Activated naive CD8-positive, alpha-beta T cell (primary cell): ENCODE measurements around the gene BICDL1.

Experiments
- H3K27ac Mint-ChIP-seq: one replicate; pipeline ENCODE4 v1.8.0; 2021; ENCODE audit warnings: mixed read lengths
- H3K27me3 Mint-ChIP-seq: one replicate; pipeline ENCODE4 v1.8.0; 2021; ENCODE audit warnings: mixed read lengths
- H3K36me3 Mint-ChIP-seq: one replicate; pipeline ENCODE4 v1.8.0; 2021; ENCODE audit warnings: mixed read lengths
- H3K4me1 Mint-ChIP-seq: one replicate; pipeline ENCODE4 v1.8.0; 2021; ENCODE audit warnings: low read depth, mixed read lengths
- H3K4me3 Mint-ChIP-seq: one replicate; pipeline ENCODE4 v1.8.0; 2021; ENCODE audit warnings: mild to moderate bottlenecking, mixed read lengths
- H3K9me3 Mint-ChIP-seq: one replicate; pipeline ENCODE4 v1.8.0; 2021; ENCODE audit warnings: low read depth, mixed read lengths

The BICDL1 gene

DNA sequence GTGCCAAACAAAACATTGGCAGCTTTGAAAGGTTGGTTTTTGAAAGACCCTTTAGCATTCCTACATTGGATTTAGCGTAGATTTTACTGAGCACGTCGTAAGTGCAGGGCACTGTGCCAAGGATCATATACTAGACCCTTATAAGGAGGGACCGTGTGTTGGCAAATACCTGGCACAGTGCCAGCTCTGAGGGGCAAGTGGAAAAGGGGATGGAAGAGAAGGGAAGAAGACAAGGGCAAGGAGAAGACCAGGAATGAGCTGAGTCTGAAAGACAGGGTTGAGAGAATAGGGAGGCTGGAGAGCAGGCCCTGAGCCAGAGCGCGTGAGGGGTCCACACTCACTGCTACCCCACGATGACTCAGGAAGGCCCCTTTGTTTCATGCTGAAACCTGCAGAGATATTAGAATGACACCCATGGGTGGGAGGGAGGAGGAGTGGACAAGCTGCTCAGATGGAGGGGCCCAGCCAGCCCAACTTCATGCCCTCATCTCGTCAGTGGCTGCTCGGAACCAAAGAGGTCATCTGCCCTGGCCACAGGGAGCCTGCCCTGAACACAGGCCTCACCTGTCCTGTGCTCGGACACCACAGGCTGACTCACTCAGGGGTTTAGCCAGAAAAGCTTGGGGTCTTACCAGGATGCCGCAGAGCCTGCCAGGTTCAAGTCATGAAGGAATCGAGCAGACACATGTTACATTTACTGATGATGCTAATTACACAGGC, 102.5 kb downstream of the BICDL1 start:
- no peaks in the 10 kb centered on the region for H3K36me3 Mint-ChIP-seq
- no peaks in the 10 kb centered on the region for H3K9me3 Mint-ChIP-seq
- no peaks in the 10 kb centered on the region for H3K27me3 Mint-ChIP-seq
- peak overlapping the region; percentile 74 for H3K27ac Mint-ChIP-seq
- peaks cover 16% of the 10 kb centered on the region for H3K4me1 Mint-ChIP-seq
- H3K4me3 Mint-ChIP-seq: no peak overlapping the region

DNA sequence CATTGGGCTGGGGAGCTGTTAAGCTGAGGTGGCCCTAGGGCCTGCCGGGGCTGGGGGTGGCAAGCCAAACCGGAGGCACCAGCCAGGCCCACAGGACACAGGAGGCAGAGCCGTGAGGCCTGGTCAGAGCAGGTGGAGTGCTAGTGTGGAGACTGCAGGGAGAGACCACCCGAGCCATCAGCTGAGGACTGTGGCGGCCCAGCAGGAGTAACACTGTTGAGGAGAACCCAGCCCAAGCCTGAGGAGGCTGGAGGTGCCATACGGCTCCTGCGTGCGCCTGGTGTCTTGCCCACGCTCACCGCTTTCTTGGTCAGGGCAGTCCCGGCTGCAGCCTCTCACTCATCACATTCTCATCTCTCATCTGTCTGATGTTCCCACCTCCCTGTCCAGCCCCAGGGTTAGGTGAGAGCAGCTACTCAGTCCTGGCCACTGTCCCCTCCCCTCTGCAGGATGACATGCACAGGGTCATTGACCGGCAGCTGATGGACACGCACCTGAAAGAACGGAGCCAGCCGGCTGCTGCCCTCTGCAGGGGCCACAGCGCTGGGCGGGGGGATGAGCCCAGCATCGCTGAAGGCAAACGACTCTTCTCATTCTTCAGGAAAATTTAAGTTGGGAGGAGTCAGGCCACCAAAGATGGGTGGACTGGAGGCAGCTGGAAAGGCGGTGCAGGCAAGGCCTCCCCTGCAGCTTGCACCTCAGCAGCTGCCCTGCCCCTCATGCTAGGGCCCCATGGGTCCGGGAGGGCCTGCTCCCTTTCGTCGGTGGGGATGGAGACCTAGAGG, 103.7 kb downstream of the BICDL1 start:
- Mint-ChIP-seq H3K27me3 (no peaks in the 10 kb centered on the region), H3K27ac (no peak overlapping the region), H3K36me3 (no peaks in the 10 kb centered on the region)

DNA sequence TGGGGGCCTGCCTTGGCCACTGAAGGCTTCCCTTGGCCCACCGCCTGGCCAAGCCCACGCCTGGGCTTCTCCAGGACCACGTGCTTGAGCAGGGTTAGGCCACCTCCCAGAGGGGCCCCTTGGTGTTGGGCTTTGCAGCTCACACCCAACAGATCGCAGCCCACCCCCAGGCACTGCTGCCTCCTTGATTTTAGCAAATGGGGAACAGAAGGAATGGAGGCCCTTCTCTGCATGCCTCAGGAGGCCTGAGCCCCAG, 104.2 kb downstream of the BICDL1 start:
- Mint-ChIP-seq H3K27me3 (no peaks in the 10 kb centered on the region), H3K36me3 (no peaks in the 10 kb centered on the region), H3K4me1 (peaks cover 5% of the 10 kb centered on the region), H3K27ac (no peak overlapping the region), H3K4me3 (no peak overlapping the region), H3K9me3 (no peaks in the 10 kb centered on the region)

More for the DNA sequence above, 103.7 kb downstream of the BICDL1 start:
- Mint-ChIP-seq H3K4me1 (peaks cover 5% of the 10 kb centered on the region), H3K9me3 (no peaks in the 10 kb centered on the region), H3K4me3 (no peak overlapping the region)

DNA sequence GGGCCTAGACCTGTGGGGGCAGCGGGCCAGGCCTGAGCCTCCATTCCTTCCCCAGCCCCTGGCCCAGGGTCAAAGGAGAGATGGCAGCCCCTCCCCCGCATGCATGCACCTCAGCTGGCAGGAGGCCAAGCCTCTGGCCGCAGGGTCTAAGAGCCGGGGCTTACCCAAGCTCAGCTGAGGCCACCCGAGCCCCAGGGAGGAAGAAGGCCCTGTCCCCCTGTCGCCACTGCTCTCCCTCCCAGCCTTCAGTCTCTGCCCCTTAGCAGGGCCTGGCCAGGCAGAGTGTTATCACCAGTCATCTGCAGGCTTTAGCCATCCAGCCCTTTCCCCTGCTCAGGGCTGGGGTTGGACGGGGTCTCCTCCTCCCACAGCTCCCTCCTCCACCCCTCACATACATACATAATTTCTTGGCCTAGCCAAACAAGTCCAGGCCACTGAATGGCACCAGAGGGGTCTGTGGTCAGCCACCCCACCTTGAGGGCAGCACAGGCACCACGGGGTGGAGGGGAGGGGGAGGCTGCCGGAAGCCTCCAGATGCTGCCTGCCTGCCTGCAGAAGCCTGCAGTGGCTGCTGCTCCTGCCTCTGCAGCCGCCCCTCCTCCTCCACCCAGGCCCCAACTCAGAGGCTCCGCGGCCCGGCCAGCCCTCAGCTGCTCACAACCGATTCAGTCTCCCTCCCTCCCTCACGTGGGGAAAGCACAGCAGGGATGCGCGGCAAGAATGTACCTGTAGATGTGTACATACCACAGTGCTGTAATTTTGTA, 104.7 kb downstream of the BICDL1 start:
- H3K27me3 Mint-ChIP-seq: no peaks in the 10 kb centered on the region
- H3K9me3 Mint-ChIP-seq: no peaks in the 10 kb centered on the region
- no peak overlapping the region for H3K27ac Mint-ChIP-seq
- no peaks in the 10 kb centered on the region for H3K36me3 Mint-ChIP-seq
- no peak overlapping the region for H3K4me3 Mint-ChIP-seq
- peaks cover 5% of the 10 kb centered on the region for H3K4me1 Mint-ChIP-seq

DNA sequence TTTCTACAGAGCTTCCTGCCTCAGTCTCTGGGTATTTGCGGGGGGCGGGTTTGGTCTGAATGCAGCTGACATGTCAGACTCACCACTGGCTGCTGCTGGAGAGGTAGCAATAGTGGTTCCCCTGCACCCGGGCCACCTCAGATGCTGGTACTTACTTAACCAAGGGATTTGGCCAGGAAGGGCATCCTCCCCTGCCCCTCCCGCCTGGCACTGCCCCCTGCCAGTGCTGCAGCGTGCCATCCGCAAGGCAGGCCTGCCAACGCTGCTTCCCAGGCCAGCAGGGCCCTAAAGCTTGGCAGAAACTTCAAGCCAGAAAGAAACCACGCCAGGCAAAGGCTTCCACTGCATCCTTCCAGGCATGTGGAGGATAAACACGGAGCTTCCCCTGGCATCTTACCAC, 105.4 kb downstream of the BICDL1 start:
- H3K27me3 Mint-ChIP-seq: no peaks in the 10 kb centered on the region

DNA sequence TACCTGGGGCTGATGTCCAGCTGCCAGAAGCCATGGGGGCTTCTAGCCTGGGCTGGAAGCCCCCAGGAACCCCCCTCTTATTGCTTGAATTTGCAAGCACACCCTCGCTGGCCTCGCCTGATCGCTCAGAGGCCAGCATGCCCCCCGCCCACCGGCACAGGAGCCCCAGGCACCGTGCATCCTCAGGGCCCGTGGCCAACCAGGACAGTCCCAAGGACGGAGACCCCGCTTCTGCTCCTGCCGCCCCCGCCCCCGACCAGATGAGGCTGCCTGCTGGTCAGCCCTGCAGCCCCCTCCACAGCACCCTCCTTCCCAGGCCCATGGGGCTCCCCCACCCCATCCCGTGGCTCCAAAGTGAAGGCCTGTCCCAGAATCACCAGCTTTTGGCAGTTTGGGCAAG, 106.3 kb downstream of the BICDL1 start:
- H3K4me1 Mint-ChIP-seq: peaks cover 3% of the 10 kb centered on the region
- no peak overlapping the region for H3K4me3 Mint-ChIP-seq
- no peaks in the 10 kb centered on the region for H3K9me3 Mint-ChIP-seq
- no peak overlapping the region for H3K27ac Mint-ChIP-seq
- H3K36me3 Mint-ChIP-seq: no peaks in the 10 kb centered on the region
- no peaks in the 10 kb centered on the region for H3K27me3 Mint-ChIP-seq

More for the DNA sequence above, 105.4 kb downstream of the BICDL1 start:
- H3K4me1 Mint-ChIP-seq: peaks cover 3% of the 10 kb centered on the region
- H3K9me3 Mint-ChIP-seq: no peaks in the 10 kb centered on the region
- no peak overlapping the region for H3K4me3 Mint-ChIP-seq
- H3K36me3 Mint-ChIP-seq: no peaks in the 10 kb centered on the region
- H3K27ac Mint-ChIP-seq: no peak overlapping the region

DNA sequence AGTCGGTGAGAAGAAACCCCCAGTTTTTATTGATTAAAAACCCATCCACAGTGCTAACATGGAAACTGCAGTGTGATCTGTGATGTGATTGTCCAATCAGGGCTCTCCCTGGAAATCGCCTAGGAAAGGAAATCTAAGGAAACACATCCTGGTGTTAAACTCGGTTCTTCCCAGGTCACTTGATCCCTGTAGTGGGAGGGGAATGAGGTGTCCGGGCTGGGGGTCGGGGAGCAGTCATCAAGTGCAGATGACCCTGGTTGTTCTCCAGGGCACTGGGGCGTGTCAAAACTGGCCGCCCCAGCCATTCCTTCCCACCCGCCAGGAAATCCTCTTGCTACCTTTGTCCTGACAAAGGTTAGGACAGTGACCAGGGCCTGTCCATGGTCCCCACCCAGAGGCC, 106.7 kb downstream of the BICDL1 start:
- Mint-ChIP-seq H3K36me3 (no peaks in the 10 kb centered on the region), H3K9me3 (no peaks in the 10 kb centered on the region), H3K27me3 (no peaks in the 10 kb centered on the region), H3K27ac (no peak overlapping the region), H3K4me1 (peaks cover 5% of the 10 kb centered on the region), H3K4me3 (no peak overlapping the region)

DNA sequence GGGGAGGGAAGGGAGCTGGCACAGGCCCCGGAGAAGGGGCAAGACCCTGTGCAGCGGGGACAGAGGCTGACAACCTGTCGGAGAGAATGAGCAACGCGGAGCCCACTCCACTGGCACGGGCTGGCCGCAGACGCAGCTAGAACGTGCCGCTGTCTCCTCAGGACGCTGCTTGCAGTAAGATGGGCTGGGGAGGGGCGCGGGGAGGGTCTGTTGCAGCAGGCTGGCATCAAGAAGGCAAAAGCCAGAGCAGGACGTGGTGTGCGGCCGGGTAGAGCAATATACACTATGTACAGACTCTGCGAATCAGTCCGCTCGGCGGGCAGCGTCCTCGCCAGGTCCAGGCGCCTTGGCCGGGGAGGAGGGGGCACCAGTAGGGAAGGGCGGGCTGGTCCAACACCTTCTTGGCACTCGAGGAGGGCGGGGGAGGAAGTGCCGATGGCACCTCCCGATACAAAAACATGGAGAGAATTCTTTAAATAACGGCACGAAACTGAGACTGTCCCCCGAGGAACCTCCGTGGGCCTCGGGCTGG, 107.7 kb downstream of the BICDL1 start:
- no peak overlapping the region for H3K4me3 Mint-ChIP-seq
- H3K4me1 Mint-ChIP-seq: peaks cover 6% of the 10 kb centered on the region
- no peaks in the 10 kb centered on the region for H3K36me3 Mint-ChIP-seq
- H3K27ac Mint-ChIP-seq: no peak overlapping the region
- no peaks in the 10 kb centered on the region for H3K9me3 Mint-ChIP-seq
- no peaks in the 10 kb centered on the region for H3K27me3 Mint-ChIP-seq

DNA sequence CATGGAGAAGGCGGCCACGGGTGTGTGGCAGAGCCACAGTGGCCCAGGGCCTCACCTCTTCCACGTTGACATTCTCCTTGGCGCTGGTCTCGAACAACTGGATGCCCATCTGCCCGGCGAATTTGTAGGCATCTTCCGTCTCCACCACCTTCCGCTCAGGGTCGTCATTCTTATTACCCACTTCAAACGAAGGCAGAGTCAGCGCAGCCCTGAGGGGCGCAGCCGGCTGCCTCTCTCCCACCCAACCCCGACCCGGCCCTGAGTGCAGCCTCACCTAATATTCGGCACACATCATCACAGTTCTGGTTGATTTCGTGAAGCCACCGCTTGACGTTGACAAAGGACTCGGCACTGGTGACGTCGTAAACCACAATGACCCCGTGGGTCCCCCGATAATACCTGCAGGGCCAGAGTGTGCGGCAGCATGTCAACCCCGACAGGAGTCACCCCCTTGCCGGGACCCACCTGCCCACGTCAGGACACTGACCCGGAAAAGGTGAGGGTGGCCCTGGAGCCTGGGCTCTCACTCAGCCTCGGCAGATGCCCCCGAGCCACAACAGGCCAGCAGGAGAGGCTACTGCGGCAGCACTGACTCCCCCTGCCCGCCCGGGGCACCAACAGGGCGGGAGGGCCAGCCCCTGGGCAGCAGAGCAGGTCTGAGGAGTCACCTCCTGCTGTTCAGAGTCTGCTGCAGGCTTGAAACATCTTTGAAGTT, 109.9 kb downstream of the BICDL1 start:
- peaks cover 11% of the 10 kb centered on the region for H3K4me1 Mint-ChIP-seq
- H3K4me3 Mint-ChIP-seq: no peak overlapping the region
- H3K9me3 Mint-ChIP-seq: no peaks in the 10 kb centered on the region
- no peaks in the 10 kb centered on the region for H3K27me3 Mint-ChIP-seq
- H3K27ac Mint-ChIP-seq: no peak overlapping the region
- H3K36me3 Mint-ChIP-seq: no peaks in the 10 kb centered on the region

DNA sequence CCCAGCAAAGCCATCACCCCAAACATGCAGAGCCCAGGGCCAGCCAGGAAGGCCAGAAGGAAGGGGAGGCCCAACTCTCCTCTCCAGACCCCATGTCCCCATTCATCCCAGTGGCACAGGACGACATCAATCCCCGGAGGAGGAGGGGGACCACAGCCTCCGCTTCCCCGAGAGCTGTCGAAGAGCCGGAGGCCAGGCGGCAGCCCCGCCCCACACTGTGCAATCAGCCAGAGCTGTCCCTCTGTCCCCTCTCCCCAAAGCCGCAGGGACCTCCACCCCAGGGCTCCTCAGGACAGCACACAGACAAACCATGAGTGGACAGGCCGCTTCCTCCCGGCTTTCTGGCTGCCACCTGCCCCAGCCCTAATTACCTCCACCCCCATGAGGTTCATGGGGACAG, 110.7 kb downstream of the BICDL1 start:
- H3K36me3 Mint-ChIP-seq: no peaks in the 10 kb centered on the region

DNA sequence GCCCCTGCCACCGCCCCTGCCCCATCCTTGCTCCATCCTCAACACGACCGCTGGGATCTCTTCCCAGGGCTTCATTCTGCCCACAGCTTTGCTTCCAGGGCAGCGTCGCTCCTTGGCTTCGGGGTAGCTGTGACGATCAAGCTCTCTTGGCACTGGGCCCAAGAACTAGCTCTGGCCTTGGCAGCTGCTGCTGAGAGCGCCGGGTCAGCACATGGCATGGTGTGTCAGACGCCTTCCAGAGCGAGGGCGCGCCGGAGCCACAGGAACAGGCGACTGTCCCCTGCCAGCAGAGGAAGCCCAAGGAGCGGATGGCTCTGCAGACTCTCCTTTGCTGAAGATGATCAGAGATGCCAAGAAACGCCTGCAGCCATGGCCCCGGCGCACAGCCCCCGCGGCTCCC, 111.6 kb downstream of the BICDL1 start:
- H3K36me3 Mint-ChIP-seq: no peaks in the 10 kb centered on the region
- no peak overlapping the region for H3K27ac Mint-ChIP-seq
- no peak overlapping the region for H3K4me3 Mint-ChIP-seq
- H3K9me3 Mint-ChIP-seq: no peaks in the 10 kb centered on the region
- no peaks in the 10 kb centered on the region for H3K27me3 Mint-ChIP-seq
- peaks cover 13% of the 10 kb centered on the region for H3K4me1 Mint-ChIP-seq

More for the DNA sequence above, 110.7 kb downstream of the BICDL1 start:
- H3K27me3 Mint-ChIP-seq: no peaks in the 10 kb centered on the region
- no peak overlapping the region for H3K4me3 Mint-ChIP-seq
- peak overlapping the region; percentile 29 for H3K27ac Mint-ChIP-seq
- H3K9me3 Mint-ChIP-seq: no peaks in the 10 kb centered on the region
- H3K4me1 Mint-ChIP-seq: peaks cover 12% of the 10 kb centered on the region

DNA sequence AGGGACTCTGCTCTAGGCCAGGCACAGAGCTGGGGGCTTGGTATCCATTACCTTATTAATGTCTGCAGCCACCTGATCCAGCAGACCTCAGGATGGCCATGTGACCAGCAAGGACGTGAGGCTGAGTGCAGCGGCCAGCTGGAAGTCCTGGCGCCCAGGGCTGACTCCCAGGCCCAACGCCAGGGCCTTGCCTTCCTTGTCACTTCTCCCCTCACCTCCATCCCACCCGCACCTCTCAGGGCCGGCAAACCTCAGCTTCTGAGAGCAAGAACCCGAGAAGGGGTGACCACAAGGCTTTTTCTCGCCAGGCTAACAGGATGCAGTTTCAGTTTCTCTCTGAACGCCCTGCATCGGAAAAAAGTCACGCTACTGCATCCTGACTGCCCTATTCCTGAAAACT, 112.1 kb downstream of the BICDL1 start:
- Mint-ChIP-seq H3K4me1 (peaks cover 16% of the 10 kb centered on the region), H3K27ac (peak overlapping the region; percentile 58)

DNA sequence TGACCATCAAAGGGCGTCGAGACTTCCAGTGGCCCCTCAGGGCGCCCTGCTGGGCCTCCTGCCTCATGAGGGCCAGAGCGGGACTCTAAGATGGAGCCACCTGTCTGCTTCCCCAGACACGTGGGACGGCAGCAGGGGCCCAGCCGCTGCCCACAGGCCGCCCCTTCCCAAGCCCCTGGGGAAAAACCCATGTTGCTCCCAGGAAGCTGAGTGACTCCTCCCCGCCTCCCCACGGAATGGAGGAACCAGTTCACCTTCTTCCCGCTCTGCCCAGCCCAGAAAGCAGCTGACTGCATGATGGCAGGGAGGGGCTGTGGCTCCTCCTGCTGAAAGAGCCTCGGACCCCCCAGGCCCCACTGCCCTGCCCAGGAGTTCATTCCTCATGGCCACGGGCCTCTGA, 112.6 kb downstream of the BICDL1 start:
- H3K4me1 Mint-ChIP-seq: peaks cover 18% of the 10 kb centered on the region
- H3K27me3 Mint-ChIP-seq: no peaks in the 10 kb centered on the region
- H3K27ac Mint-ChIP-seq: peak overlapping the region; percentile 58
- H3K36me3 Mint-ChIP-seq: peaks cover 4% of the 10 kb centered on the region
- no peaks in the 10 kb centered on the region for H3K9me3 Mint-ChIP-seq
- no peak overlapping the region for H3K4me3 Mint-ChIP-seq

More for the DNA sequence above, 112.1 kb downstream of the BICDL1 start:
- Mint-ChIP-seq H3K27me3 (no peaks in the 10 kb centered on the region), H3K36me3 (peaks cover 3% of the 10 kb centered on the region), H3K4me3 (no peak overlapping the region), H3K9me3 (no peaks in the 10 kb centered on the region)

DNA sequence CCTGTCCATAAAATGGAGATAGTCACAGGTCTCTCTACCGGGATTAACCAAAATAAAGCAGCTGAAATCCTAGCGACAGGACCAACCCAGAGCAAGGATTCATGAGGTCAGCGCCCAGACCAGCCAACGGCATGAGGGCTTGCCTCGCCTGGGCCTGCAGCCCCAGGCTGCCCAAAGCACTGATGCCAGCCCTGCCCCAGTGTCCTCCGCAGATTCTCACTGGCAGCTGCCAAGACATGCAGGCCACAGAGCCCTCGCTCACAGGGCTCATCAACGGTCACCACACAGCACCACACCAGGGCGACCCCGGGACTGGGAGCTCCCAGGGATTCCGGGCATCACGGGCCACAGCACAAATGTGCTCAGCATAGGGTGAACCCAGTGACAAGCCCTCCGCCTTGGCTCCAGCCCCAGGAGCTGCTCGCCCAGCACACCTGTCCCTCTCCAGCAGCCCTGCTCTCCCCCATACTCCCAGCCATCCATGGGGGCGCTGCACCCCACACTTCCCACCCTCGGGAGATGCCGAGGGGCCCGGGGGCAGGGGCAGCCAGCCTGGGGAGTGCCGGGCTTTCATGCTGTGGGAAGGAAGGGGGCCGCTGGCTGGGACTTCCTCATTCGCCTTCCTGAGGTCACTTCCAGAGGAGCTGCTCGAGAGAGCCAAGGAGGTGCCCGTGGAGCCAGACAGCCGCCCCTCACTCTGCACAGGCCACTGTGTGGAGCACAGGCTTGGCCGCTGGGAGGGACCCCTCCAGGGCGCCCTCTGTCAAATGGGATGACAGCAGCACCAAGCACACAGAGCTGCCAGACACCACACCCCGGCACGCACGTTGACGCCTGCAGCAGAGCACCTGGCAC, 113.4 kb downstream of the BICDL1 start:
- peaks cover 18% of the 10 kb centered on the region for H3K4me1 Mint-ChIP-seq
- H3K36me3 Mint-ChIP-seq: peaks cover 4% of the 10 kb centered on the region
- H3K4me3 Mint-ChIP-seq: no peak overlapping the region
- no peaks in the 10 kb centered on the region for H3K27me3 Mint-ChIP-seq
- H3K9me3 Mint-ChIP-seq: no peaks in the 10 kb centered on the region
- H3K27ac Mint-ChIP-seq: no peak overlapping the region
